OCI-LY3 (cell line): ENCODE data around the gene TTC21A.

Experiments used
- EZH2phosphoT487 ChIP-seq: fragments of 200-600 bp; shearing (Covaris generic); IDR thresholded peaks from 2 replicates; pipeline ENCODE4 v1.6.1; 2018; ENCODE audit warnings: antibody characterized with exemption, mixed run types, low read depth
- TF ChIP-seq, protein P1 (sequence below): fragments of 200-600, 300-600 bp; sonication (generic); IDR thresholded peaks from 2 replicates; pipeline ENCODE4 v1.5.1; 2014; ENCODE audit warnings: antibody characterized with exemption, low read length, low read depth

DNA sequence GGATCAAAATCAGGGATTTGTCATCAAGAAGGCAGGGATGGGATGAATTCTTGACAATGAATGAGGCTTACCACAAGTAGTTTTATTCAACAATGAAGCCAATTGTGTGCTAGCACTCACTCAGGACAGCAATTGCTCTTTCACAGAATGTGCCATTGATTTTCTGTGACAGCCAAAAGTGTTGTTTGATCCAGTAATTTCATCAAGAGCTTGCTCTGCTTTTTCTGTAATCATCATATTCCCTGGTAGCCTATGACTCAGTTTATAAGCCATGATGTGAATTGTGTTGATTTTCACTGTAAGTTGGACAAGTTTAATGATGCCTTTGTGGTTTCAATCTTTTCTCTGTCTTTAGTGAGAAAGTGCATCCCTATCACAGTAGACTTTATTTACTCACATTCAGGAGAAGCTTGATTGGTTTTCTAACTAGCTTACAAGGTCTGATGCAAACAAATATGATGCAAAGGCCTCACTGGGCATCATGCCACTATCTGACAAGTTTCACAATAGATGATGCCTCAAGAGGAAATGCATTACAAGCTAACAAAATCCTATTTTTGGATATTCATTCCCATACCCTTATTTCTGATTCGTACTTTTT, 59.6 kb downstream of the TTC21A start:
- TF ChIP-seq, protein P1, sequence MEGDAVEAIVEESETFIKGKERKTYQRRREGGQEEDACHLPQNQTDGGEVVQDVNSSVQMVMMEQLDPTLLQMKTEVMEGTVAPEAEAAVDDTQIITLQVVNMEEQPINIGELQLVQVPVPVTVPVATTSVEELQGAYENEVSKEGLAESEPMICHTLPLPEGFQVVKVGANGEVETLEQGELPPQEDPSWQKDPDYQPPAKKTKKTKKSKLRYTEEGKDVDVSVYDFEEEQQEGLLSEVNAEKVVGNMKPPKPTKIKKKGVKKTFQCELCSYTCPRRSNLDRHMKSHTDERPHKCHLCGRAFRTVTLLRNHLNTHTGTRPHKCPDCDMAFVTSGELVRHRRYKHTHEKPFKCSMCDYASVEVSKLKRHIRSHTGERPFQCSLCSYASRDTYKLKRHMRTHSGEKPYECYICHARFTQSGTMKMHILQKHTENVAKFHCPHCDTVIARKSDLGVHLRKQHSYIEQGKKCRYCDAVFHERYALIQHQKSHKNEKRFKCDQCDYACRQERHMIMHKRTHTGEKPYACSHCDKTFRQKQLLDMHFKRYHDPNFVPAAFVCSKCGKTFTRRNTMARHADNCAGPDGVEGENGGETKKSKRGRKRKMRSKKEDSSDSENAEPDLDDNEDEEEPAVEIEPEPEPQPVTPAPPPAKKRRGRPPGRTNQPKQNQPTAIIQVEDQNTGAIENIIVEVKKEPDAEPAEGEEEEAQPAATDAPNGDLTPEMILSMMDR, result no peak
- TF ChIP-seq EZH2phosphoT487, result no peak
